Caco-2 (cell line): ENCODE results near the gene AZU1. TPM values are rescaled to one million over a fixed set of nuclear protein-coding genes. Genes with fewer than 3 reads are reported as not detected.

Source experiments
- BruUV-seq: library from RNA; stranded (reverse); fragments of 400-500 nt; replicated peaks from 2 replicates; lab custom pipeline; 2021; lab: Mats Ljungman, UMichigan
- CTCF ChIA-PET: fragments of 300-600 bp; sonication (Branson Sonifier 250); formaldehyde crosslinking; loops from one replicate; lab custom pipeline; 2022; ENCODE audit warnings: antibody characterized with exemption; lab: Charles Lee
- POLR2A ChIA-PET: fragments of 300-600 bp; sonication (Branson Sonifier 250); formaldehyde crosslinking; loops from one replicate; lab custom pipeline; 2022; ENCODE audit warnings: antibody characterized with exemption; lab: Charles Lee
- DNase-seq, 2 experiments: peaks; one replicate each; pipeline versions ENCODE4 v3.0.0 to v3.0.0-alpha.2; 2020 to 2022
- H3K27me3 ChIP-seq: replicated peaks from 2 replicates; pipeline ENCODE4 v1.6.0; 2011; ENCODE audit warnings: low read length; ENCODE audit not compliant: control insufficient read depth, insufficient read depth
- H3K36me3 ChIP-seq: 2 replicates; pipeline ENCODE4 v1.5.1; 2011; ENCODE audit warnings: low read length; ENCODE audit not compliant: control insufficient read depth, insufficient read depth
- H3K4me1 ChIP-seq: fragments of 250-450 bp; sonication (Bioruptor Pico); 2 replicates; pipeline ENCODE4 v1.5.1; 2020; ENCODE audit warnings: mild to moderate bottlenecking
- H3K4me3 ChIP-seq: 2 replicates; pipeline ENCODE4 v1.5.1; 2011; ENCODE audit warnings: low read depth, mild to moderate bottlenecking, control low read depth, low read length
- H3K9me3 ChIP-seq: fragments of 250-450 bp; sonication (Bioruptor Pico); 2 replicates; pipeline ENCODE4 v1.5.1; 2020; ENCODE audit warnings: mild to moderate bottlenecking, moderate library complexity
- H3K27ac Mint-ChIP-seq: one replicate; pipeline ENCODE4 v1.8.0; 2022; ENCODE audit warnings: mixed read lengths; ENCODE audit not compliant: unreplicated experiment
- H3K27me3 Mint-ChIP-seq: one replicate; pipeline ENCODE4 v1.8.0; 2022; ENCODE audit warnings: mixed read lengths; ENCODE audit not compliant: insufficient read depth, unreplicated experiment
- H3K36me3 Mint-ChIP-seq: one replicate; pipeline ENCODE4 v1.8.0; 2022; ENCODE audit warnings: mild to moderate bottlenecking, mixed read lengths; ENCODE audit not compliant: insufficient read depth, unreplicated experiment
- H3K4me1 Mint-ChIP-seq: one replicate; pipeline ENCODE4 v1.8.0; 2022; ENCODE audit warnings: low read depth, mixed read lengths; ENCODE audit not compliant: unreplicated experiment
- H3K4me3 Mint-ChIP-seq: one replicate; pipeline ENCODE4 v1.8.0; 2022; ENCODE audit warnings: mild to moderate bottlenecking, moderate library complexity, mixed read lengths; ENCODE audit not compliant: unreplicated experiment
- H3K9me3 Mint-ChIP-seq: one replicate; pipeline ENCODE4 v1.8.0; 2022; ENCODE audit warnings: mixed read lengths; ENCODE audit not compliant: unreplicated experiment
- intact Hi-C: fragments of 100-400 bp; cut with micrococcal nuclease; formaldehyde crosslinking; loops from one replicate; pipeline ENCODE4 v1.10.0; 2022; ENCODE audit not compliant: unreplicated experiment
- total RNA-seq: library from RNA; stranded (reverse); gene quantifications from 2 replicates; pipeline ENCODE4 v1.2.3, GENCODE V29; 2022
- TF ChIP-seq, protein P1 (sequence below), 2 experiments: fragments of 200-600 bp in 1 of 2; IDR thresholded peaks; 1 replicate in 1 of 2; 2 replicates in 1 of 2; pipeline versions ENCODE4 v1.5.1 to v1.8.0; 2011 to 2022; ENCODE audit warnings: antibody characterized with exemption in 1 of 2, control low read depth in 1 of 2, inconsistent platforms in 1 of 2, low read depth in 1 of 2, low read length in 1 of 2, mild to moderate bottlenecking in 1 of 2, moderate library complexity in 1 of 2; ENCODE audit not compliant: insufficient read depth in 1 of 2, severe bottlenecking in 1 of 2, unreplicated experiment in 1 of 2

The AZU1 gene
- total RNA-seq, 1 experiment from 2014 or later = not detected

- H3K36me3 Mint-ChIP-seq = peaks cover 56% of the 10 kb centered on the region
- Histone ChIP-seq H3K9me3 (no peaks in the 10 kb centered on the region), H3K4me1 (0 out of 2 replicates have a peak, but pooled peaks cover 4% of the 10 kb centered on the region), H3K36me3 (no peaks in the 10 kb centered on the region), H3K4me3 (no peak overlapping the region), H3K27me3 (no peaks in the 10 kb centered on the region)
- peak; percentile 33 to 66 for DNase-seq
- intact Hi-C loops = loop anchor here (10.0 kb wide), 1 partner anchor 87 kb away; no protein-coding TSS in a partner anchor
- no peak overlapping the region for H3K27ac Mint-ChIP-seq
- CTCF ChIA-PET = interaction anchor here (0.6 kb wide), 2 partner anchors 122 to 141 kb away, joined by 7 to 8 read pairs; no protein-coding TSS in a partner anchor
- H3K27me3 Mint-ChIP-seq = no peaks in the 10 kb centered on the region
- POLR2A ChIA-PET = no interaction called here
- TF ChIP-seq, protein P1, sequence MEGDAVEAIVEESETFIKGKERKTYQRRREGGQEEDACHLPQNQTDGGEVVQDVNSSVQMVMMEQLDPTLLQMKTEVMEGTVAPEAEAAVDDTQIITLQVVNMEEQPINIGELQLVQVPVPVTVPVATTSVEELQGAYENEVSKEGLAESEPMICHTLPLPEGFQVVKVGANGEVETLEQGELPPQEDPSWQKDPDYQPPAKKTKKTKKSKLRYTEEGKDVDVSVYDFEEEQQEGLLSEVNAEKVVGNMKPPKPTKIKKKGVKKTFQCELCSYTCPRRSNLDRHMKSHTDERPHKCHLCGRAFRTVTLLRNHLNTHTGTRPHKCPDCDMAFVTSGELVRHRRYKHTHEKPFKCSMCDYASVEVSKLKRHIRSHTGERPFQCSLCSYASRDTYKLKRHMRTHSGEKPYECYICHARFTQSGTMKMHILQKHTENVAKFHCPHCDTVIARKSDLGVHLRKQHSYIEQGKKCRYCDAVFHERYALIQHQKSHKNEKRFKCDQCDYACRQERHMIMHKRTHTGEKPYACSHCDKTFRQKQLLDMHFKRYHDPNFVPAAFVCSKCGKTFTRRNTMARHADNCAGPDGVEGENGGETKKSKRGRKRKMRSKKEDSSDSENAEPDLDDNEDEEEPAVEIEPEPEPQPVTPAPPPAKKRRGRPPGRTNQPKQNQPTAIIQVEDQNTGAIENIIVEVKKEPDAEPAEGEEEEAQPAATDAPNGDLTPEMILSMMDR (IDR thresholded peaks at IDR 0.05; ENCODE audit: insufficient read depth in 1 of 2, low read depth in 1 of 2, low read length in 1 of 2, severe bottlenecking in 1 of 2, unreplicated experiment in 1 of 2) = no peak
- no peaks in the 10 kb centered on the region for H3K4me1 Mint-ChIP-seq
- BruUV-seq = no TSS peak
- H3K4me3 Mint-ChIP-seq = no peak overlapping the region
- H3K9me3 Mint-ChIP-seq = no peaks in the 10 kb centered on the region
Observed at GRCh38 chr19:861756-862580, 34.3 kb downstream of the AZU1 start.

GRCh38 chr19:862581-863314 lies 35.1 kb downstream of the AZU1 start:
- H3K9me3 ChIP-seq = no peaks in the 10 kb centered on the region
- H3K4me3 ChIP-seq = no peak overlapping the region
- H3K9me3 Mint-ChIP-seq = no peaks in the 10 kb centered on the region
- intact Hi-C loops = loop anchor here (10.0 kb wide), 1 partner anchor 88 kb away; no protein-coding TSS in a partner anchor
- H3K27me3 Mint-ChIP-seq = no peaks in the 10 kb centered on the region
- TF ChIP-seq, protein P1 (IDR thresholded peaks at IDR 0.05; ENCODE audit: insufficient read depth in 1 of 2, low read depth in 1 of 2, low read length in 1 of 2, severe bottlenecking in 1 of 2, unreplicated experiment in 1 of 2) = no peak
- peak; percentile 41 to 61 for DNase-seq
- POLR2A ChIA-PET = interaction anchor here (0.6 kb wide), 1 partner anchor 110 kb away, joined by 3 read pairs; no protein-coding TSS in a partner anchor
- H3K4me1 ChIP-seq = 0 out of 2 replicates have a peak, but pooled peaks cover 4% of the 10 kb centered on the region
- BruUV-seq = no TSS peak
- H3K27ac Mint-ChIP-seq = peak overlapping the region; percentile 59
- no peak overlapping the region for H3K4me3 Mint-ChIP-seq
- peaks cover 2% of the 10 kb centered on the region; the same call in 1 of the 2 replicates for H3K36me3 ChIP-seq
- no peaks in the 10 kb centered on the region for H3K27me3 ChIP-seq
- H3K4me1 Mint-ChIP-seq = no peaks in the 10 kb centered on the region
- CTCF ChIA-PET = no interaction called here
- H3K36me3 Mint-ChIP-seq = peaks cover 63% of the 10 kb centered on the region

DNA sequence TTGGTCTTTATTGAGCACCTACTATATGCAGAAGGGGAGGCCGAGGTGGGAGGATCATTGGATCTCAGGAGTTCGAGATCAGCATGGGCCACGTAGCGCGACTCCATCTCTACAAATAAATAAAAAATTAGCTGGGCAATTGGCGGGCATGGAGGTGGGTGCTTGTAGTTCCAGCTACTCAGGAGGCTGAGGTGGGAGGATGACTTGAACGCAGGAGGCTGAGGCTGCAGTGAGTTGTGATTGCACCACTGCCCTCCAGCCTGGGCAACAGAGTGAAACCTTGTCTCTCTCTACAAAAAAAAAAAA lies 35.6 kb downstream of the AZU1 start:
- H3K9me3 Mint-ChIP-seq = no peaks in the 10 kb centered on the region
- peaks cover 3% of the 10 kb centered on the region; the same call in 1 of the 2 replicates for H3K36me3 ChIP-seq
- ChIA-PET CTCF (no interaction called here), POLR2A (interaction anchor here (0.6 kb wide), 1 partner anchor 111 kb away, joined by 3 read pairs; no protein-coding TSS in a partner anchor)
- no peaks in the 10 kb centered on the region for H3K9me3 ChIP-seq
- no peaks in the 10 kb centered on the region for H3K4me1 Mint-ChIP-seq
- no peak overlapping the region for H3K4me3 Mint-ChIP-seq
- BruUV-seq = no TSS peak
- H3K4me3 ChIP-seq = no peak overlapping the region
- peaks cover 68% of the 10 kb centered on the region for H3K36me3 Mint-ChIP-seq
- no peak for DNase-seq
- H3K4me1 ChIP-seq = 0 out of 2 replicates have a peak, but pooled peaks cover 4% of the 10 kb centered on the region
- intact Hi-C loops = loop anchor here (10.0 kb wide), 1 partner anchor 88 kb away; no protein-coding TSS in a partner anchor
- H3K27me3 ChIP-seq = no peaks in the 10 kb centered on the region
- H3K27me3 Mint-ChIP-seq = no peaks in the 10 kb centered on the region
- peak overlapping the region; percentile 59 for H3K27ac Mint-ChIP-seq
- TF ChIP-seq, protein P1 (IDR thresholded peaks at IDR 0.05; ENCODE audit: insufficient read depth in 1 of 2, low read depth in 1 of 2, low read length in 1 of 2, severe bottlenecking in 1 of 2, unreplicated experiment in 1 of 2) = no peak
